NB4 (cell line): ENCODE measurements around the gene CDON.

Experiments
- POLR2A ChIP-seq: IDR thresholded peaks from 2 replicates; pipeline ENCODE4 v1.6.1; 2011; ENCODE audit warnings: mild to moderate bottlenecking; ENCODE audit not compliant: insufficient read length; ENCODE audit errors: extremely low read depth
- TF ChIP-seq, protein P1 (sequence below): IDR thresholded peaks from one replicate; pipeline ENCODE4 v1.5.1; 2012; ENCODE audit warnings: low read depth, low read length
- TF ChIP-seq, protein P2 (sequence below): IDR thresholded peaks from 2 replicates; pipeline ENCODE4 v1.6.1; 2011; ENCODE audit warnings: low read depth, low read length

DNA sequence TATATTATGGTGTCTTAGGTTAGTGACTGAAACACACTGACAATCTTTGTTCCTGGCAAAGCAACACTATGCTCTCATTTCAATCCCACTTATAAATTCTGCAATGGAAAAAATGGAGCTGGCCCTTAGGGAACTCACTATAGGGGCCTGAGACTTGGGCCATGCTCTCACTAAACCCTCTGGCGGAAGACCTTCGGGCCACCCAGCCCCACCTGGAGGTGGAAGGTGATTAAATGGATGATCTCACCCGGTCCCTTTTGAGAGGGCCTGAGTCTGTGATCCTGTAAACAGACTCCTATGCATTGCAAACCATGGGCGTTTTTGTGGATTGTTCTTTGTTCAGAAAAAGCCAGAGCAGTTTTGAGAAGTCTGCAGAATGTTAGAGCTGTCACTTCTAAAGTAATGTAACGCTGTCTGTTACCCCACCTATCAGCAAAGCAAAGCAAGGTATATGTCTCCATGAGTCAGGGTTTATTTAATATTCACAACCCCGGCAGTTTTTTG is 17.0 kb upstream of the CDON start:
- TF ChIP-seq, protein P1, sequence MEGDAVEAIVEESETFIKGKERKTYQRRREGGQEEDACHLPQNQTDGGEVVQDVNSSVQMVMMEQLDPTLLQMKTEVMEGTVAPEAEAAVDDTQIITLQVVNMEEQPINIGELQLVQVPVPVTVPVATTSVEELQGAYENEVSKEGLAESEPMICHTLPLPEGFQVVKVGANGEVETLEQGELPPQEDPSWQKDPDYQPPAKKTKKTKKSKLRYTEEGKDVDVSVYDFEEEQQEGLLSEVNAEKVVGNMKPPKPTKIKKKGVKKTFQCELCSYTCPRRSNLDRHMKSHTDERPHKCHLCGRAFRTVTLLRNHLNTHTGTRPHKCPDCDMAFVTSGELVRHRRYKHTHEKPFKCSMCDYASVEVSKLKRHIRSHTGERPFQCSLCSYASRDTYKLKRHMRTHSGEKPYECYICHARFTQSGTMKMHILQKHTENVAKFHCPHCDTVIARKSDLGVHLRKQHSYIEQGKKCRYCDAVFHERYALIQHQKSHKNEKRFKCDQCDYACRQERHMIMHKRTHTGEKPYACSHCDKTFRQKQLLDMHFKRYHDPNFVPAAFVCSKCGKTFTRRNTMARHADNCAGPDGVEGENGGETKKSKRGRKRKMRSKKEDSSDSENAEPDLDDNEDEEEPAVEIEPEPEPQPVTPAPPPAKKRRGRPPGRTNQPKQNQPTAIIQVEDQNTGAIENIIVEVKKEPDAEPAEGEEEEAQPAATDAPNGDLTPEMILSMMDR, result no peak
- TF ChIP-seq POLR2A, result no peak
- TF ChIP-seq, protein P2, sequence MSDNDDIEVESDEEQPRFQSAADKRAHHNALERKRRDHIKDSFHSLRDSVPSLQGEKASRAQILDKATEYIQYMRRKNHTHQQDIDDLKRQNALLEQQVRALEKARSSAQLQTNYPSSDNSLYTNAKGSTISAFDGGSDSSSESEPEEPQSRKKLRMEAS, result no peak
